Thyroid gland (tissue), 4 donors: ENCODE measurements around the gene ARL3. TPM values are rescaled to one million over a fixed set of nuclear protein-coding genes. Genes with fewer than 3 reads are reported as not detected.
A peak's percentile ranks its signal among the peaks of the same experiment; 100 is the strongest.

Source experiments
- DNase-seq, 2 donors: peaks; one replicate each; pipeline ENCODE4 v3.0.0-alpha.2; 2019
- H3K27ac ChIP-seq, 3 donors: fragments of 200-600 bp; sonication (generic); 1 replicate in 2 of 3; 2 replicates in 1 of 3; pipeline ENCODE4 v1.5.1; 2016 to 2019; ENCODE audit warnings: mild to moderate bottlenecking in 1 of 3, moderate library complexity in 1 of 3
- H3K27me3 ChIP-seq: fragments of 200-600 bp; sonication (generic); one replicate; pipeline ENCODE4 v1.5.1; 2019
- H3K36me3 ChIP-seq, 2 donors: fragments of 200-600 bp; sonication (generic); one replicate each; pipeline ENCODE4 v1.5.1; 2016 to 2019
- H3K4me1 ChIP-seq, 2 donors: fragments of 200-600 bp; sonication (generic); one replicate each; pipeline ENCODE4 v1.5.1; 2017 to 2019
- H3K4me3 ChIP-seq, 3 donors: fragments of 200-600 bp; sonication (generic); replicated peaks in 1 of 3; 1 replicate in 2 of 3; 2 replicates in 1 of 3; pipeline ENCODE4 v1.5.1; 2016; ENCODE audit warnings: mild to moderate bottlenecking in 1 of 3
- H3K9me3 ChIP-seq: fragments of 200-600 bp; sonication (generic); one replicate; pipeline ENCODE4 v1.5.1; 2017
- CTCF ChIP-seq, 6 experiments: fragments of 200-600 bp in 3 of 6; fragments of 450-650 bp in 3 of 6; sonication (generic) in 3 of 6; IDR thresholded peaks; one replicate each; pipeline ENCODE4 v1.5.1; 2016 to 2019; ENCODE audit warnings: antibody characterized with exemption in 6 of 6, mild to moderate bottlenecking in 2 of 6, inconsistent platforms in 1 of 6, moderate library complexity in 1 of 6
- POLR2A ChIP-seq, 2 donors: fragments of 450-650 bp; IDR thresholded peaks; one replicate each; pipeline ENCODE4 v1.6.1; 2017; ENCODE audit warnings: antibody characterized with exemption in 2 of 2, mild to moderate bottlenecking in 2 of 2, moderate library complexity in 1 of 2
- whole genome bisulfite sequencing, 2 donors: methylation state at CpG; one replicate each; pipeline ENCODE4 v1.1.5; 2017; 5-methylcytosine and 5-hydroxymethylcytosine counted together
- intact Hi-C: fragments of 100-400 bp; cut with DNase I; formaldehyde crosslinking; loops from one replicate; pipeline ENCODE4 v1.15.1; 2023
- total RNA-seq, 4 donors: library from RNA; depleted of rRNA; stranded (reverse); fragments of >200 nt; gene quantifications; one replicate each; pipeline ENCODE4 v1.2.3, GENCODE V29; 2016

The ARL3 gene
- total RNA-seq, 4 donors from 2014 or later = 6.6 to 13.4 (median 10.2) TPM

GRCh38 chr10:102738692-102739121 is 24.5 kb upstream of the ARL3 start:
- no peaks in the 10 kb centered on the region for H3K36me3 ChIP-seq
- intact Hi-C loops = no loop called here
- TF ChIP-seq CTCF (IDR thresholded peaks at IDR 0.05) = no peak
- peak in 1 of 2 donors; percentile 14 for TF ChIP-seq POLR2A (IDR thresholded peaks at IDR 0.05)
- DNase-seq = peak; percentile 71 to 72
- H3K4me1 ChIP-seq = peaks cover 21 to 28% of the 10 kb centered on the region in 2 donors
- H3K27me3 ChIP-seq = no peaks in the 10 kb centered on the region
- no peaks in the 10 kb centered on the region for H3K9me3 ChIP-seq
- peak overlapping the region; percentile 63 to 75 (median 66) for H3K27ac ChIP-seq
- no peak overlapping the region for H3K4me3 ChIP-seq

- Histone ChIP-seq H3K27me3 (no peaks in the 10 kb centered on the region), H3K9me3 (no peaks in the 10 kb centered on the region), H3K27ac (no peak overlapping the region), H3K4me1 (peaks cover 31 to 44% of the 10 kb centered on the region in 2 donors), H3K36me3 (no peaks in the 10 kb centered on the region), H3K4me3 (no peak overlapping the region)
- WGBS, 2 donors = 74 to 80% methylated on average over 9 of the region's 9 CpGs
- DNase-seq = no peak
- intact Hi-C loops = no loop called here
- TF ChIP-seq POLR2A (IDR thresholded peaks at IDR 0.05) (no peak), CTCF (IDR thresholded peaks at IDR 0.05) (no peak)
These were observed 20.9 kb upstream of the ARL3 start for GRCh38 chr10:102735065-102735562.

GRCh38 chr10:102732661-102733060 is 18.5 kb upstream of the ARL3 start:
- peak; percentile 85 to 89 for DNase-seq
- Histone ChIP-seq H3K36me3 (no peaks in the 10 kb centered on the region), H3K9me3 (no peaks in the 10 kb centered on the region), H3K27me3 (no peaks in the 10 kb centered on the region), H3K27ac (peak overlapping the region in 2 of 3 donors; percentile 67 to 79), H3K4me1 (peaks cover 18 to 32% of the 10 kb centered on the region in 2 donors), H3K4me3 (no peak overlapping the region)
- intact Hi-C loops = no loop called here
- 9 to 11% methylated on average over 1 of the region's 1 CpG for WGBS, 2 donors
- TF ChIP-seq POLR2A (IDR thresholded peaks at IDR 0.05) (no peak), CTCF (IDR thresholded peaks at IDR 0.05) (peak in 1 of 6 experiments; percentile 30)

- H3K9me3 ChIP-seq = no peaks in the 10 kb centered on the region
- H3K27ac ChIP-seq = peak overlapping the region; percentile 67 to 79 (median 72)
- TF ChIP-seq POLR2A (IDR thresholded peaks at IDR 0.05) = no peak
- no peak overlapping the region for H3K4me3 ChIP-seq
- peaks cover 18 to 32% of the 10 kb centered on the region in 2 donors for H3K4me1 ChIP-seq
- peak; percentile 40 to 52 for DNase-seq
- no peaks in the 10 kb centered on the region for H3K36me3 ChIP-seq
- WGBS, 2 donors = 56 to 58% methylated on average over 5 of the region's 5 CpGs
- intact Hi-C loops = no loop called here
- no peaks in the 10 kb centered on the region for H3K27me3 ChIP-seq
These were observed 17.1 kb upstream of the ARL3 start for GRCh38 chr10:102731222-102731800.

- H3K4me3 ChIP-seq = no peak overlapping the region
- H3K27me3 ChIP-seq = no peaks in the 10 kb centered on the region
- H3K4me1 ChIP-seq = peaks cover 18 to 32% of the 10 kb centered on the region in 2 donors
- DNase-seq = peak; percentile 90 to 91
- 53 to 62% methylated on average over 28 to 30 of the region's 30 CpGs for WGBS, 2 donors
- intact Hi-C loops = loop anchor here (5.0 kb wide), 3 partner anchors 108 to 338 kb away; partner anchors contain the start of gene CYP17A1
- H3K27ac ChIP-seq = peak overlapping the region in 1 of 3 donors; percentile 79
- H3K36me3 ChIP-seq = no peaks in the 10 kb centered on the region
- H3K9me3 ChIP-seq = no peaks in the 10 kb centered on the region
- TF ChIP-seq POLR2A (IDR thresholded peaks at IDR 0.05) (no peak), CTCF (IDR thresholded peaks at IDR 0.05) (peak; percentile 77 to 94 (median 90))
These were observed 15.1 kb upstream of the ARL3 start for GRCh38 chr10:102729029-102730026.
